HCT116 (cell line): ENCODE data around the gene PLD3. TPM values are rescaled to one million over a fixed set of nuclear protein-coding genes. Genes with fewer than 3 reads are reported as not detected.

Source experiments
- ATAC-seq: fragments of 200-7000 bp; cut with Tn5 transposase; 2 replicates; pipeline ENCODE4 v1.9.1; 2020; ENCODE audit warnings: mild to moderate bottlenecking, moderate library complexity
- BruUV-seq: library from RNA; stranded (reverse); fragments of 400-500 nt; replicated peaks from 2 replicates; lab custom pipeline; 2021; lab: Mats Ljungman, UMichigan
- CTCF ChIA-PET: fragments of 300-600 bp; sonication (Branson Sonifier 250); formaldehyde crosslinking; loops from one replicate; lab custom pipeline; 2021; ENCODE audit warnings: antibody characterized with exemption; lab: Charles Lee
- POLR2A ChIA-PET: fragments of 300-600, 350-600 bp; sonication (Branson Sonifier 250); formaldehyde crosslinking; loops from one replicate; lab custom pipeline; 2021; ENCODE audit warnings: antibody characterized with exemption; lab: Charles Lee
- RAD21 ChIA-PET, 2 experiments: fragments of 300-600 bp; sonication (Branson Sonifier 250); formaldehyde crosslinking; loops; one replicate each; lab custom pipeline; 2023; ENCODE audit warnings: low total read pairs in 2 of 2; ENCODE audit not compliant: uncharacterized antibody in 2 of 2, unreplicated experiment in 2 of 2, low non-redundant PET in 1 of 2; lab: Charles Lee
- DNase-seq: peaks from one replicate; pipeline ENCODE4 v3.0.0-alpha.2; 2010; ENCODE audit warnings: low read depth, low spot score
- H2AFZ ChIP-seq: fragments of 200-600 bp; shearing (Covaris generic), sonication (generic); 2 replicates; pipeline ENCODE4 v1.6.1; 2017; ENCODE audit warnings: low read depth, mixed run types, mixed read lengths, antibody characterized with exemption, low read length; ENCODE audit not compliant: poor library complexity, severe bottlenecking
- H3K27ac ChIP-seq: 2 replicates; pipeline ENCODE4 v1.5.1; 2012; ENCODE audit warnings: low read depth, low read length
- H3K27me3 ChIP-seq: fragments of 200-600 bp; sonication (generic); 2 replicates; pipeline ENCODE4 v1.6.1; 2016; ENCODE audit warnings: mixed run types, low read length, mixed read lengths; ENCODE audit not compliant: insufficient read depth
- H3K36me3 ChIP-seq, 2 experiments: fragments of 200-500 bp in 1 of 2; fragments of 200-600 bp in 1 of 2; sonication (Bioruptor generic) in 1 of 2; sonication (generic) in 1 of 2; 2 replicates each; pipeline versions ENCODE4 v1.5.1 to v1.6.1; 2014 to 2016; ENCODE audit warnings: low read length in 2 of 2, inconsistent platforms in 1 of 2, mixed read lengths in 1 of 2, mixed run types in 1 of 2; ENCODE audit not compliant: insufficient read depth in 2 of 2, control insufficient read depth in 1 of 2
- H3K4me1 ChIP-seq, 2 experiments: fragments of 200-600 bp in 1 of 2; sonication (generic) in 1 of 2; 2 replicates each; pipeline versions ENCODE4 v1.5.1 to v1.6.1; 2012 to 2017; ENCODE audit warnings: low read length in 2 of 2, inconsistent platforms in 1 of 2, mild to moderate bottlenecking in 1 of 2, mixed read lengths in 1 of 2, mixed run types in 1 of 2, moderate library complexity in 1 of 2; ENCODE audit not compliant: insufficient read depth in 2 of 2, control insufficient read depth in 1 of 2
- H3K4me2 ChIP-seq: fragments of 200-600 bp; sonication (generic); 2 replicates; pipeline ENCODE4 v1.6.1; 2017; ENCODE audit warnings: mixed run types, low read length, mixed read lengths
- H3K4me3 ChIP-seq, 2 experiments: fragments of 200-600 bp in 1 of 2; sonication (generic) in 1 of 2; replicated peaks in 1 of 2; 2 replicates each; pipeline ENCODE4 v1.5.1; 2011 to 2016; ENCODE audit warnings: low read length in 2 of 2, control low read depth in 1 of 2, low read depth in 1 of 2, mild to moderate bottlenecking in 1 of 2, mixed read lengths in 1 of 2, mixed run types in 1 of 2
- H3K79me2 ChIP-seq: fragments of 200-600 bp; sonication (generic); 2 replicates; pipeline ENCODE4 v1.6.1; 2017; ENCODE audit warnings: mild to moderate bottlenecking, mixed run types, low read length, moderate library complexity, mixed read lengths; ENCODE audit not compliant: insufficient read depth
- H3K9ac ChIP-seq: fragments of 200-600 bp; sonication (generic); 2 replicates; pipeline ENCODE4 v1.6.1; 2016; ENCODE audit warnings: low read length, mixed read lengths
- H3K9me2 ChIP-seq: fragments of 200-600 bp; sonication (generic), shearing (Covaris generic); 2 replicates; pipeline ENCODE4 v1.6.1; 2017; ENCODE audit warnings: mixed run types, mild to moderate bottlenecking, moderate library complexity; ENCODE audit not compliant: insufficient read depth
- H3K9me3 ChIP-seq, 2 experiments: fragments of 200-500 bp in 1 of 2; fragments of 200-600 bp in 1 of 2; sonication (Bioruptor generic) in 1 of 2; sonication (generic) in 1 of 2; 2 replicates each; pipeline ENCODE4 v1.6.1; 2014 to 2017; ENCODE audit warnings: low read length in 2 of 2, mixed read lengths in 2 of 2, inconsistent platforms in 1 of 2, low read depth in 1 of 2, mild to moderate bottlenecking in 1 of 2, mixed run types in 1 of 2, moderate library complexity in 1 of 2; ENCODE audit not compliant: control insufficient read depth in 1 of 2, insufficient read depth in 1 of 2
- H4K20me1 ChIP-seq: fragments of 200-600 bp; sonication (generic), shearing (Covaris generic); 2 replicates; pipeline ENCODE4 v1.6.1; 2017; ENCODE audit warnings: mixed run types, mild to moderate bottlenecking, moderate library complexity; ENCODE audit not compliant: insufficient read depth
- CBX3 ChIP-seq: IDR thresholded peaks from 2 replicates; pipeline ENCODE4 v1.6.1; 2012; ENCODE audit warnings: low read depth
- CEBPB ChIP-seq: IDR thresholded peaks from 2 replicates; pipeline ENCODE4 v1.6.1; 2012; ENCODE audit warnings: low read depth
- EGR1 ChIP-seq: IDR thresholded peaks from 2 replicates; pipeline ENCODE4 v1.6.1; 2012; ENCODE audit warnings: low read depth
- ELF1 ChIP-seq: IDR thresholded peaks from 2 replicates; pipeline ENCODE4 v1.6.1; 2012; ENCODE audit warnings: low read depth, borderline replicate concordance
- EZH2 ChIP-seq: fragments of 200-600 bp; sonication (generic); IDR thresholded peaks from 2 replicates; pipeline ENCODE4 v1.6.1; 2017; ENCODE audit warnings: antibody characterized with exemption, mixed run types
- EZH2phosphoT487 ChIP-seq: fragments of 200-600 bp; IDR thresholded peaks from 2 replicates; pipeline ENCODE4 v1.6.1; 2018; ENCODE audit warnings: antibody characterized with exemption, borderline replicate concordance
- JUND ChIP-seq: IDR thresholded peaks from 2 replicates; pipeline ENCODE4 v1.6.1; 2012
- POLR2A ChIP-seq: IDR thresholded peaks from 2 replicates; pipeline ENCODE4 v1.7.0; 2011; ENCODE audit warnings: borderline replicate concordance; ENCODE audit not compliant: insufficient read depth, insufficient read length; ENCODE audit errors: extremely low read depth
- RAD21 ChIP-seq: IDR thresholded peaks from 2 replicates; pipeline ENCODE4 v1.6.1; 2012; ENCODE audit warnings: low read depth, mild to moderate bottlenecking
- SIN3A ChIP-seq: IDR thresholded peaks from 2 replicates; pipeline ENCODE4 v1.6.1; 2012; ENCODE audit warnings: low read depth
- TCF7L2 ChIP-seq: IDR thresholded peaks from 2 replicates; pipeline ENCODE4 v1.7.0; 2011; ENCODE audit warnings: borderline replicate concordance, inconsistent platforms; ENCODE audit not compliant: insufficient read depth, insufficient read length; ENCODE audit errors: extremely low read depth
- YY1 ChIP-seq: IDR thresholded peaks from 2 replicates; pipeline ENCODE4 v1.6.1; 2011; ENCODE audit warnings: low read length, low read depth, moderate library complexity, mild to moderate bottlenecking; ENCODE audit not compliant: insufficient replicate concordance; ENCODE audit errors: extremely low read depth
- ZFX ChIP-seq: fragments of 450-650 bp; IDR thresholded peaks from 2 replicates; pipeline ENCODE4 v1.6.1; 2017
- ZNF274 ChIP-seq: fragments of 200-500 bp; sonication (Bioruptor generic); IDR thresholded peaks from 2 replicates; pipeline ENCODE4 v1.6.1; 2014; ENCODE audit warnings: mild to moderate bottlenecking, low read depth, low read length, inconsistent platforms
- intact Hi-C: fragments of 100-400 bp; cut with micrococcal nuclease; formaldehyde crosslinking; loops from 2 replicates; pipeline ENCODE4 v1.10.0; 2022
- total RNA-seq: library from RNA; stranded (reverse); gene quantifications from one replicate; pipeline ENCODE4 v1.2.1, GENCODE V29; 2021; ENCODE audit not compliant: unreplicated experiment
- TF ChIP-seq, protein P1 (sequence below): IDR thresholded peaks from 2 replicates; pipeline ENCODE4 v1.6.1; 2011; ENCODE audit warnings: mild to moderate bottlenecking, low read length, moderate library complexity; ENCODE audit not compliant: insufficient replicate concordance; ENCODE audit errors: extremely low read depth
- TF ChIP-seq, protein P2 (sequence below), 3 experiments: fragments of 200-600 bp in 1 of 3; sonication (generic) in 1 of 3; IDR thresholded peaks in 2 of 3; conservative IDR thresholded peaks in 1 of 3; 2 replicates each; pipeline ENCODE4 v1.5.1; 2012 to 2017; ENCODE audit warnings: low read depth in 2 of 3, low read length in 2 of 3, antibody characterized with exemption in 1 of 3, borderline replicate concordance in 1 of 3, control low read depth in 1 of 3, mild to moderate bottlenecking in 1 of 3, mixed read lengths in 1 of 3, mixed run types in 1 of 3, moderate library complexity in 1 of 3; ENCODE audit not compliant: insufficient read depth in 1 of 3

The PLD3 gene
- total RNA-seq, 1 experiment from 2014 or later = 123 TPM

DNA sequence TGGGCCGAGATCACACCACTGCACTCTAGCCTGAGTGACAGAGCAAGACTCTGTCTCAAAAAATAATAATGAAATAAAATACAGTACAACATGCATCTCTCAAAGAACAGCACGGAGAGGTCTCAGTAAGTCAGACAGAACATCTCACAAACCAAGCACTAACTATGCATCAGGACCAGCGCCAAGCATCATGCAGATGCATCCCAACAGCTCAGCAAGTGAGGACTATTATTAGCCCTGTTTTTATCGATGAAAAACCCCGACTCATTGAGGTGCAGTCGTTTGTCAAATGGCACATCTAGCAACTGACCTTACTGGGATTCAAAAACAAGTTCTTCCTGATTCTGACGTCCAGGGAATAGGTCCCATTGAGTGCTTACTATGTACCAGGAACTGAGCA, 4.1 kb upstream of the PLD3 start:
- POLR2A ChIA-PET = no interaction called here
- RAD21 ChIA-PET = no interaction called here

More for the DNA sequence above, 4.1 kb upstream of the PLD3 start:
- no TSS peak for BruUV-seq
- Histone ChIP-seq H3K4me1 (peaks cover 2 to 13% of the 10 kb centered on the region in 2 experiments; a peak in 3 of 4 replicates), H3K27me3 (no peaks in the 10 kb centered on the region), H3K4me2 (no peak overlapping the region), H3K36me3 (peaks cover 0 to under 1% of the 10 kb centered on the region in 2 experiments; a peak in 2 of 4 replicates), H4K20me1 (no peaks in the 10 kb centered on the region), H3K9ac (no peak overlapping the region), H3K27ac (no peak overlapping the region), H2AFZ (no peak overlapping the region), H3K9me2 (no peaks in the 10 kb centered on the region), H3K4me3 (no peak overlapping the region), H3K79me2 (peaks cover 46% of the 10 kb centered on the region), H3K9me3 (no peaks in the 10 kb centered on the region)
- TF ChIP-seq, protein P1, sequence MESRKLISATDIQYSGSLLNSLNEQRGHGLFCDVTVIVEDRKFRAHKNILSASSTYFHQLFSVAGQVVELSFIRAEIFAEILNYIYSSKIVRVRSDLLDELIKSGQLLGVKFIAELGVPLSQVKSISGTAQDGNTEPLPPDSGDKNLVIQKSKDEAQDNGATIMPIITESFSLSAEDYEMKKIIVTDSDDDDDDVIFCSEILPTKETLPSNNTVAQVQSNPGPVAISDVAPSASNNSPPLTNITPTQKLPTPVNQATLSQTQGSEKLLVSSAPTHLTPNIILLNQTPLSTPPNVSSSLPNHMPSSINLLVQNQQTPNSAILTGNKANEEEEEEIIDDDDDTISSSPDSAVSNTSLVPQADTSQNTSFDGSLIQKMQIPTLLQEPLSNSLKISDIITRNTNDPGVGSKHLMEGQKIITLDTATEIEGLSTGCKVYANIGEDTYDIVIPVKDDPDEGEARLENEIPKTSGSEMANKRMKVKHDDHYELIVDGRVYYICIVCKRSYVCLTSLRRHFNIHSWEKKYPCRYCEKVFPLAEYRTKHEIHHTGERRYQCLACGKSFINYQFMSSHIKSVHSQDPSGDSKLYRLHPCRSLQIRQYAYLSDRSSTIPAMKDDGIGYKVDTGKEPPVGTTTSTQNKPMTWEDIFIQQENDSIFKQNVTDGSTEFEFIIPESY = no peak
- TF ChIP-seq EZH2 (no peak), YY1 (no peak), ELF1 (no peak), ZFX (no peak), SIN3A (no peak), POLR2A (no peak), JUND (no peak), EZH2phosphoT487 (no peak), TCF7L2 (no peak), EGR1 (no peak), CBX3 (no peak), CEBPB (no peak), ZNF274 (no peak), RAD21 (no peak)
- TF ChIP-seq, protein P2, sequence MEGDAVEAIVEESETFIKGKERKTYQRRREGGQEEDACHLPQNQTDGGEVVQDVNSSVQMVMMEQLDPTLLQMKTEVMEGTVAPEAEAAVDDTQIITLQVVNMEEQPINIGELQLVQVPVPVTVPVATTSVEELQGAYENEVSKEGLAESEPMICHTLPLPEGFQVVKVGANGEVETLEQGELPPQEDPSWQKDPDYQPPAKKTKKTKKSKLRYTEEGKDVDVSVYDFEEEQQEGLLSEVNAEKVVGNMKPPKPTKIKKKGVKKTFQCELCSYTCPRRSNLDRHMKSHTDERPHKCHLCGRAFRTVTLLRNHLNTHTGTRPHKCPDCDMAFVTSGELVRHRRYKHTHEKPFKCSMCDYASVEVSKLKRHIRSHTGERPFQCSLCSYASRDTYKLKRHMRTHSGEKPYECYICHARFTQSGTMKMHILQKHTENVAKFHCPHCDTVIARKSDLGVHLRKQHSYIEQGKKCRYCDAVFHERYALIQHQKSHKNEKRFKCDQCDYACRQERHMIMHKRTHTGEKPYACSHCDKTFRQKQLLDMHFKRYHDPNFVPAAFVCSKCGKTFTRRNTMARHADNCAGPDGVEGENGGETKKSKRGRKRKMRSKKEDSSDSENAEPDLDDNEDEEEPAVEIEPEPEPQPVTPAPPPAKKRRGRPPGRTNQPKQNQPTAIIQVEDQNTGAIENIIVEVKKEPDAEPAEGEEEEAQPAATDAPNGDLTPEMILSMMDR (IDR thresholded peaks at IDR 0.05 in 2 of 3, conservative IDR thresholded peaks at IDR 0.05 in 1 of 3; ENCODE audit: borderline replicate concordance in 1 of 3, insufficient read depth in 1 of 3, low read depth in 2 of 3, low read length in 2 of 3) = no peak
- intact Hi-C loops = no loop called here
- CTCF ChIA-PET = no interaction called here
- ATAC-seq = no peak
- no peak for DNase-seq
